H1 (cell line): ENCODE measurements around the gene EXOC1.

Experiments
- JUN ChIP-seq: IDR thresholded peaks from 2 replicates; pipeline ENCODE4 v1.6.1; 2011; ENCODE audit warnings: low read depth, mild to moderate bottlenecking, improper control_type of control experiment, low read length
- POLR2AphosphoS5 ChIP-seq: IDR thresholded peaks from 2 replicates; pipeline ENCODE4 v1.6.1; 2011; ENCODE audit warnings: low read depth, low read length
- TF ChIP-seq, protein P1 (sequence below): IDR thresholded peaks from 2 replicates; pipeline ENCODE4 v1.6.1; 2011; ENCODE audit warnings: low read depth, mild to moderate bottlenecking, low read length; ENCODE audit not compliant: insufficient read depth
- TF ChIP-seq, protein P2 (sequence below), 3 experiments: IDR thresholded peaks; 1 replicate in 2 of 3; 2 replicates in 1 of 3; pipeline versions ENCODE4 v1.5.1 to v1.6.1; 2011; ENCODE audit warnings: low read length in 3 of 3, mild to moderate bottlenecking in 3 of 3, inconsistent platforms in 2 of 3, low read depth in 1 of 3, moderate library complexity in 1 of 3; ENCODE audit not compliant: insufficient read depth in 1 of 3; ENCODE audit errors: control extremely low read depth in 1 of 3

DNA sequence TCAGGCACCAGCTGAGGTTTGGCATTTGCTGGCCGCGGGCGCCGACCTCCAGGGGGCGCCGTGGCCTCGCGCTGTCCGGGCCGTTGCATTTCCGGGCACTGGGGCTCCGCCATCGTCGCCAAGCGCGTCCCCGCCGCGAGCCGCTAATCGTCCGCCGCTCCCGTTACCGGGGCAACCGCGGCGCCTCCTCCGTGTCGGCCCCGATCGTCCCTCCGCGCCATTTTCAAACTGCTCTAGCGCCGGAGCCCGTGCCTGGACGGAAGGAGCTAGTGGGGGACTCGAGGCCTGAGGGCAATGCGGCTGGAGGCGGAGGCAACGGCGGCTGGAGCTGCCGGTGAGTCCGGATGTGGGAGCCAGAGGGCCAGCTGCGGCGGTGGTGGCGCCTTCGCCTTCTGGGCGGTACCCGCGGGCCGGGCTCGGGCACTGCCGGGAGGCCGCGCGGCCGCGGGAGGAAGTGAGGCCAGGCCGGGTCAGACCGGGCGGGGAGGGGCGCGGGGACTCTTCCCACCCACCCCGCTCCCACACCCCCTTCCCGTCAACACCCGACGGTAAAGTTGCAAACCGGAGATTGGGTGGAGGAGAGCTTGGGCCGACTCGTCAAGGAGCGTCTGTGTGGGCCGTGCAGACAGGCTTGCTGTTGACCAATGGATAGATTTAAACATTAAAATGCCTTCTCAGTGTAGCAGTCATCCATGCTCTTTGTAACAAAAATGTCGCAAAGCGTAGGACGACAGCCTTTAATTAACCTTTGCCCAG lies 95.5 kb downstream of the EXOC1 start, which contains the start of gene CEP135:
- no peak for TF ChIP-seq JUN
- TF ChIP-seq, protein P1, sequence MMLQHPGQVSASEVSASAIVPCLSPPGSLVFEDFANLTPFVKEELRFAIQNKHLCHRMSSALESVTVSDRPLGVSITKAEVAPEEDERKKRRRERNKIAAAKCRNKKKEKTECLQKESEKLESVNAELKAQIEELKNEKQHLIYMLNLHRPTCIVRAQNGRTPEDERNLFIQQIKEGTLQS, result 0 out of 2 replicates have a peak, but pooled peaks have one; percentile 32
- peak; percentile 48 for TF ChIP-seq POLR2AphosphoS5
- TF ChIP-seq, protein P2, sequence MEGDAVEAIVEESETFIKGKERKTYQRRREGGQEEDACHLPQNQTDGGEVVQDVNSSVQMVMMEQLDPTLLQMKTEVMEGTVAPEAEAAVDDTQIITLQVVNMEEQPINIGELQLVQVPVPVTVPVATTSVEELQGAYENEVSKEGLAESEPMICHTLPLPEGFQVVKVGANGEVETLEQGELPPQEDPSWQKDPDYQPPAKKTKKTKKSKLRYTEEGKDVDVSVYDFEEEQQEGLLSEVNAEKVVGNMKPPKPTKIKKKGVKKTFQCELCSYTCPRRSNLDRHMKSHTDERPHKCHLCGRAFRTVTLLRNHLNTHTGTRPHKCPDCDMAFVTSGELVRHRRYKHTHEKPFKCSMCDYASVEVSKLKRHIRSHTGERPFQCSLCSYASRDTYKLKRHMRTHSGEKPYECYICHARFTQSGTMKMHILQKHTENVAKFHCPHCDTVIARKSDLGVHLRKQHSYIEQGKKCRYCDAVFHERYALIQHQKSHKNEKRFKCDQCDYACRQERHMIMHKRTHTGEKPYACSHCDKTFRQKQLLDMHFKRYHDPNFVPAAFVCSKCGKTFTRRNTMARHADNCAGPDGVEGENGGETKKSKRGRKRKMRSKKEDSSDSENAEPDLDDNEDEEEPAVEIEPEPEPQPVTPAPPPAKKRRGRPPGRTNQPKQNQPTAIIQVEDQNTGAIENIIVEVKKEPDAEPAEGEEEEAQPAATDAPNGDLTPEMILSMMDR (IDR thresholded peaks at IDR 0.05; ENCODE audit: control extremely low read depth in 1 of 3, insufficient read depth in 1 of 3, low read depth in 1 of 3, low read length in 3 of 3), result peak; percentile 87 to 96 (median 90)
